ENCODE measurements around the gene FXR2.
"Not testable (repeated sequence)": the region's sequence is repeated elsewhere in the genome, so short reads cannot be mapped to it uniquely, and the experiment has no call there.

The FXR2 gene

GRCh38 chr17:7614425-7615264, at the start of gene FXR2:
Gene FXR2, minus strand, starts transcription at chr17:7614897. Its CDS starts 365 bp downstream, at chr17:7614532.
- peak; percentile 92 for DNase-seq

GRCh38 chr17:7656958-7657609, 42.4 kb upstream of the FXR2 start:
- no peak for DNase-seq

GRCh38 chr17:7655541-7655840, 40.8 kb upstream of the FXR2 start:
- no peak for DNase-seq

- DNase-seq, result no peak
These were observed 40.3 kb upstream of the FXR2 start for GRCh38 chr17:7654832-7655540.

GRCh38 chr17:7652388-7653356, 38.0 kb upstream of the FXR2 start:
- no peak for DNase-seq

GRCh38 chr17:7651665-7652387, 37.1 kb upstream of the FXR2 start:
- no peak for DNase-seq

- no peak for DNase-seq
These were observed 36.5 kb upstream of the FXR2 start for GRCh38 chr17:7651097-7651664.

- no peak for DNase-seq
These were observed 35.9 kb upstream of the FXR2 start, which contains the start of gene ATP1B2 for GRCh38 chr17:7650509-7651096. Gene ATP1B2, plus strand, starts transcription at chr17:7650926. Its CDS starts 593 bp downstream, at chr17:7651519.

GRCh38 chr17:7647018-7647417, 32.3 kb upstream of the FXR2 start:
- DNase-seq, result no peak

GRCh38 chr17:7646457-7646856, 31.8 kb upstream of the FXR2 start:
- no peak for DNase-seq

GRCh38 chr17:7644775-7645174, 30.1 kb upstream of the FXR2 start:
- no peak for DNase-seq

GRCh38 chr17:7641635-7642034, 26.9 kb upstream of the FXR2 start:
- DNase-seq, result not testable (repeated sequence)

- DNase-seq, result no peak
These were observed 26.1 kb upstream of the FXR2 start for GRCh38 chr17:7640783-7641182.

GRCh38 chr17:7636163-7636562, 21.5 kb upstream of the FXR2 start:
- no peak for DNase-seq

- DNase-seq, result peak in 1 of 2 experiments; percentile 2
These were observed 19.7 kb upstream of the FXR2 start for GRCh38 chr17:7634384-7634783.

GRCh38 chr17:7633093-7633492, 18.4 kb upstream of the FXR2 start:
- DNase-seq, result no peak

GRCh38 chr17:7632492-7632894, 17.8 kb upstream of the FXR2 start:
- peak; percentile 43 to 47 for DNase-seq

- DNase-seq, result no peak
These were observed 17.0 kb upstream of the FXR2 start for GRCh38 chr17:7631398-7632380.

- no peak for DNase-seq
These were observed 15.4 kb upstream of the FXR2 start, which contains the start of gene SHBG for GRCh38 chr17:7629939-7630571. Gene SHBG, plus strand, starts transcription at chr17:7630135. Its CDS starts 38 bp downstream, at chr17:7630173.

All from AML-193 (cell line).